Endothelial cell (in vitro differentiated cells): ENCODE results near the gene PI4KA. TPM values are rescaled to one million over a fixed set of nuclear protein-coding genes. Genes with fewer than 3 reads are reported as not detected.

Source experiments
- DNase-seq: peaks from one replicate; pipeline ENCODE4 v3.0.0; 2021; ENCODE audit warnings: low spot score
- H3K27ac Mint-ChIP-seq: one replicate; pipeline ENCODE4 v1.8.0; 2021; ENCODE audit warnings: mixed read lengths, inconsistent platforms; ENCODE audit not compliant: unreplicated experiment
- H3K27me3 Mint-ChIP-seq: one replicate; pipeline ENCODE4 v1.8.0; 2021; ENCODE audit warnings: mild to moderate bottlenecking, moderate library complexity, mixed read lengths, inconsistent platforms; ENCODE audit not compliant: unreplicated experiment
- H3K36me3 Mint-ChIP-seq: one replicate; pipeline ENCODE4 v1.8.0; 2021; ENCODE audit warnings: mild to moderate bottlenecking, low read depth, mixed read lengths, inconsistent platforms; ENCODE audit not compliant: unreplicated experiment
- H3K4me1 Mint-ChIP-seq: one replicate; pipeline ENCODE4 v1.8.0; 2021; ENCODE audit warnings: mild to moderate bottlenecking, mixed read lengths, inconsistent platforms; ENCODE audit not compliant: unreplicated experiment
- H3K4me3 Mint-ChIP-seq: one replicate; pipeline ENCODE4 v1.8.0; 2021; ENCODE audit warnings: mild to moderate bottlenecking, mixed read lengths, inconsistent platforms; ENCODE audit not compliant: unreplicated experiment
- H3K9me3 Mint-ChIP-seq: one replicate; pipeline ENCODE4 v1.8.0; 2021; ENCODE audit warnings: mixed read lengths, inconsistent platforms; ENCODE audit not compliant: unreplicated experiment
- total RNA-seq: library from RNA; stranded (reverse); fragmentation: NEBNext Ultra II Directional; extraction: Animal tissue kit (Norgen Biotek cat#: 25700); gene quantifications from one replicate; pipeline ENCODE4 v1.2.1, GENCODE V29; 2021; ENCODE audit not compliant: unreplicated experiment
- TF ChIP-seq, protein P1 (sequence below): fragments of 200-600 bp; sonication (generic); IDR thresholded peaks from one replicate; pipeline ENCODE4 v1.5.0; 2021; ENCODE audit warnings: antibody characterized with exemption; ENCODE audit not compliant: unreplicated experiment

The PI4KA gene
- total RNA-seq, 1 donor from 2014 or later: 65.3 TPM

DNA sequence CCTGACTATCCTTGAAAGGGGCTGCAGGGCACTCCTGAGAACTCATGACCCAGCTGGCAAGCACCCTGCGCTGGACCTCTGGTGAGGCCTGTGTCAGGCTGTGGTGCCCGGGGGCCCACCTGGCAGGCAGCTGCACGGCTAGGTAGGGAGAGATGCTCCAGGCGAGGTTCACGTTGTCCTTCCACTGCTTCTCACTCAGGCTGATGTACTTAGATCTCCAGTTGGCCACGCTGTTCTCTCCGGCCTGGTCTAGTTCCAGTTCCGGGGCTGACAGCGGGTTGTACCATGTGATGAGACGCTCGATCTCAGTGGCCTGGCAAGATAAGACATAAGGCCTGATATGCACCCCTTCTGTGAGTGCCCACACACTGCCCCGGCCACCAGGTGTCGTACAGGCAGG, 129.4 kb downstream of the PI4KA start:
- no peaks in the 10 kb centered on the region for H3K9me3 Mint-ChIP-seq
- peaks cover 6% of the 10 kb centered on the region for H3K27me3 Mint-ChIP-seq
- H3K4me1 Mint-ChIP-seq: no peaks in the 10 kb centered on the region
- H3K27ac Mint-ChIP-seq: no peak overlapping the region
- H3K36me3 Mint-ChIP-seq: peaks cover 15% of the 10 kb centered on the region
- no peak overlapping the region for H3K4me3 Mint-ChIP-seq
- DNase-seq: no peak
- TF ChIP-seq, protein P1, sequence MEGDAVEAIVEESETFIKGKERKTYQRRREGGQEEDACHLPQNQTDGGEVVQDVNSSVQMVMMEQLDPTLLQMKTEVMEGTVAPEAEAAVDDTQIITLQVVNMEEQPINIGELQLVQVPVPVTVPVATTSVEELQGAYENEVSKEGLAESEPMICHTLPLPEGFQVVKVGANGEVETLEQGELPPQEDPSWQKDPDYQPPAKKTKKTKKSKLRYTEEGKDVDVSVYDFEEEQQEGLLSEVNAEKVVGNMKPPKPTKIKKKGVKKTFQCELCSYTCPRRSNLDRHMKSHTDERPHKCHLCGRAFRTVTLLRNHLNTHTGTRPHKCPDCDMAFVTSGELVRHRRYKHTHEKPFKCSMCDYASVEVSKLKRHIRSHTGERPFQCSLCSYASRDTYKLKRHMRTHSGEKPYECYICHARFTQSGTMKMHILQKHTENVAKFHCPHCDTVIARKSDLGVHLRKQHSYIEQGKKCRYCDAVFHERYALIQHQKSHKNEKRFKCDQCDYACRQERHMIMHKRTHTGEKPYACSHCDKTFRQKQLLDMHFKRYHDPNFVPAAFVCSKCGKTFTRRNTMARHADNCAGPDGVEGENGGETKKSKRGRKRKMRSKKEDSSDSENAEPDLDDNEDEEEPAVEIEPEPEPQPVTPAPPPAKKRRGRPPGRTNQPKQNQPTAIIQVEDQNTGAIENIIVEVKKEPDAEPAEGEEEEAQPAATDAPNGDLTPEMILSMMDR: no peak

DNA sequence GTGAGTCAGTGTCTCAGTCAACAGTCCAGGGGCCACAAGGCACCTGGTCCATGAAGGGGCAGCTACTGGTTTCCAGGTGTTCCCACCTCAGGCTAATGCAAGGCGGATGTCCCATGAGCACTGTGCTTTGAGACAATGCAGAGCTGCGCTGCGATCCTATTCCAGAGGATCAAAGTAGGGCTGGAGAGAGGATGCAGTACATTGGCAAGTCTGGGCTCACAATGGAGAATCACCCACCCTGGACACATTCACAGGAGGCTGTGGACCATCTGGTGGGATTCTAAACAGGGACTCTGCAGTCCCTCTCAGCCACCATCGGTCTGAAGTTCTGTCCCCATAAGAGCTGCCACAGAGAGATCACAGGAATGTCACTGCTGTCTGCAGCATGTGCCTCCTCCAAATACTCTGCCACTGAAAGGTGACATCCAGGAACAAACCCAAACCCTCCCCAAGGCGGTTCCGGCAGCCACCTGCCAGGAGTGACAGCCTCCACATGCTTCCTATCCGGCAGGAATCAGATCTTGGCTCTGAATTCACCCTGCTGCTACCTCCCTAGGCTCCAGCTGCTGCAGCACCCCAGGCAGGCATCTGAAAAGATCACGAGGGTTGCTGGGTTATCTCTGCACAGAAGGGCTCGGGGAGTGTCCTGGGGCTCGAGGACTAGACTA, 130.0 kb downstream of the PI4KA start:
- H3K27ac Mint-ChIP-seq: no peak overlapping the region
- TF ChIP-seq, protein P1: no peak
- no peak for DNase-seq
- peaks cover 6% of the 10 kb centered on the region for H3K27me3 Mint-ChIP-seq
- H3K4me1 Mint-ChIP-seq: no peaks in the 10 kb centered on the region
- H3K9me3 Mint-ChIP-seq: no peaks in the 10 kb centered on the region
- H3K4me3 Mint-ChIP-seq: no peak overlapping the region
- H3K36me3 Mint-ChIP-seq: peaks cover 15% of the 10 kb centered on the region

DNA sequence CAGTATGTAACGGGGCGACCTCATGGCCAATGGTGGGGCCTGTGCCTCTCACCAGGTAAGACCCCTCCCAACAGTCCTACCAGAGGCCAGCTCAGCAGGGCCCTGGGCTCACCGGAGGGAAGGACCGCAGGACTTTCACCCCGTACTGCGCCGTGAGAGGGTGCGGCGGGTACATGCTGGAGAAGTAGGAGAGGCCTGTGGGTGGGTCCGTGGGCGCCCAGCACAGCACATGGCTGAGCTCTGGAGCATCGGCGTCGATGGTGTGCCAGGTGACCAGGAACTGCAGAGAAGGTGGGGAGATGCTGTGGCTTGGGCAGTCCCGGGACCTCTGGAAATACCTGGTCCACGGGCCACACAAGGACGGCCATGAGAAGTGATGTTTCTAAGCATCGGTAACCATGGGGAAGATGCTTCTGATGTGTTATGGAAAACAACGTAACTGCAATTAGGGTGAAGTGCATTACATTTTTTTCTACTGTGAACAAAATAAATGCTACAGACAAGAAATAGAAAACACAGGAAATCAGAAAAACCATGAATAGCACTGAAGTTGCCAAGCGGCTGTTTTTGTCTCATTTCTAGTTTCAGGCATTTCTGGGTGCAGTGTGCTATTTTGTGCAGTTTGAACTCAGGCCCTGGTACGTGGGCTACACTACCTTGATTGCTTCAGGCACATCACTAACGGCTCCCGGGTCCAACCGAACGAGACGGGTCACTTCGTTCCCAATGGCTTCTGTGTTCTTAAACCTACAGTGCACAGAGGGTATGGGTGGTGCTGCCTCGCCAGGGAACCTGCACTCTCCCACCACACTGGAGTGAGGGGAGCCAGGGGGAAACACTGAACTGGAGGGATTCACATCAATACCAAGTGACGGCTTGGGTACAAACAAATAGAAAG, 131.2 kb downstream of the PI4KA start:
- no peak overlapping the region for H3K27ac Mint-ChIP-seq

DNA sequence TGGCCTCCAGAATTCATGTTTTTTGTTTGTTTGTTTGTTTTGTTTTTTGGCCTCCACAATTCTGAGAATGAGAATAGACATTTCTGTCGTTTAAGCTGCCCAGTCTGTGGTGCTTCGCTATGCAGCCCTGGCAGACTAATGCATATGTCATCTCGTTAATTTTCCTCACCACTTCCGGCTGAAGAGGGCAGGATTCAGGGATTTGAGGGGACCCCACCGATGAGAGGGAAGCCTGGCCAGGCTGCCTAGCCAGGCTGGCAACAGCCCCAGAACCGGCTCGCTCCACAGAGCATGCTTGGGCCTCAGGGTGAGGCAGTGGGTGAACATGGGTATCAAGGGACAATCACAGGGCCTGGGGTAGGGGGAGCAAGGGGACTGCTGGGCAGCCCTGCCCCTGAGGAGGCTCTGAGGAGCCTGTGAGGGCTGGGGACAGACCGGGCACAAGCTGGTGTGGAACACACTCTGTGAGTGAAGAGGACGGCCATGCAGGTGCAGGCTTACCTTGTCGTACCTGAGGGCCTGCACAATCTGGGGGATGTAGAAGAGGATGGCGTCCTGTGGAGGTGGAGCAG, 132.5 kb downstream of the PI4KA start:
- Mint-ChIP-seq H3K9me3 (no peaks in the 10 kb centered on the region), H3K27me3 (peaks cover 5% of the 10 kb centered on the region), H3K36me3 (peaks cover 24% of the 10 kb centered on the region), H3K4me3 (no peak overlapping the region), H3K27ac (no peak overlapping the region), H3K4me1 (peaks cover 5% of the 10 kb centered on the region)
- TF ChIP-seq, protein P1: no peak
- no peak for DNase-seq

More for the DNA sequence above, 131.2 kb downstream of the PI4KA start:
- H3K4me1 Mint-ChIP-seq: no peaks in the 10 kb centered on the region
- H3K36me3 Mint-ChIP-seq: peaks cover 19% of the 10 kb centered on the region
- DNase-seq: no peak
- peaks cover 5% of the 10 kb centered on the region for H3K27me3 Mint-ChIP-seq
- H3K4me3 Mint-ChIP-seq: no peak overlapping the region
- TF ChIP-seq, protein P1: no peak
- no peaks in the 10 kb centered on the region for H3K9me3 Mint-ChIP-seq
